Left forelimb (tissue), 1 donor: ENCODE data around the gene DGKI.
"Not testable (repeated sequence)": the region's sequence is repeated elsewhere in the genome, so short reads cannot be mapped to it uniquely, and the experiment has no call there.

Source experiments
- DNase-seq: peaks from one replicate; pipeline ENCODE4 v3.0.0-alpha.2; 2018; ENCODE audit warnings: low spot score

The DGKI gene

DNA sequence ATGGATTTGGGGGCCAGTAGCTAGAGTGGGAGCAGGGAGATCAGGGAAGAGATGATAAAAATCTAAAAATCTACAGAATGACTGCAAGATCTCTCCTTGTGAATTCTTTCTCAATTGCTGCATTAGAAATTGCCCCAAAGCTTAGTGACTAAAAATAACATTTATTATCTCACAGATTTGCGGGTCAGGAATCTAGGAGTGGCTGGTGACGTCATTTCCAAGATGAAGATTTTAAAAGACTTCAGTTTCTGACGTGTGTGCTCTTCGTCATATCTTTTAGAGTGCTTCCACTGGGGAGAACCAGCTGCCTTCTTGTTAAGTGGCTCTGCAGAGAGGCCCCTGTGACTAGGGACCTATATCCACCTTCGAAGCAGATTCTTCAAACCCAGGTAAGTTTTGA lies 112.6 kb downstream of the DGKI start:
- DNase-seq, result no peak

DNA sequence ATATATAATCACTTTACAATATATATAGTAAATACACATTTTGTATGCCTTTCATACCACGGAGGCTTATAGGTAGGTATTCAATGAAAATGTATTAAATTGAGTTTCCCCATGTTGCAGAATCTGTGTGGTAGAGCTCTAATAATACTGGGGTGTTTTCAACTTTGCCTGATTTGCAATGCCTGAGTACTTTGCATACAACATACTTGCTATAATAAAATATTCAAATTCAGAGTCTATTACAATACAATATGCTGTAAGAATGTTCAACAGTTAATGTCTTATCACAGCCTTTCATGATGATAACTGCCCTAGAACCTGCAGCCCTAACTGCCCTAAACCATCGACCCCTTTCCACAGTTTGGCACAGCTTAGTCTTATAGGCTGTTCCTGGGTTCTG lies 114.6 kb downstream of the DGKI start:
- DNase-seq, result no peak

DNA sequence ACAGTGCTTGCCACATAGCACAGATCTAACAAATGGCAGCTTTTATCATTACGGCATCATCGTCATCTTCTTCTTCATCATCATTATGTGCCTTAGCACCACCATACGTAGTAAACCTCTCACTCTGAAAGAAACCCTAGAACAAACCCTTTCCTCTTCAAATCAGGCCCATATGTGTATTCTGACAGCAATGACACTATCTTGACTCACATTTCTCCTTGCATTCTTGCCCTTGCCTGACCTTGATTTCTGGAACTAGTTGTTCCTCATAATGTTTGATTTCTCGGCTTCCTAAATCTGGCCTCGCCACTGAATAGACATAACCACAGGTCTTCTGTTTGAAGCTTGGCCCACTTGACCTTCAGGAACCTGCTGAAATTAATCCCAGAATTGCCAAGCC lies 115.3 kb downstream of the DGKI start:
- DNase-seq, result no peak

DNA sequence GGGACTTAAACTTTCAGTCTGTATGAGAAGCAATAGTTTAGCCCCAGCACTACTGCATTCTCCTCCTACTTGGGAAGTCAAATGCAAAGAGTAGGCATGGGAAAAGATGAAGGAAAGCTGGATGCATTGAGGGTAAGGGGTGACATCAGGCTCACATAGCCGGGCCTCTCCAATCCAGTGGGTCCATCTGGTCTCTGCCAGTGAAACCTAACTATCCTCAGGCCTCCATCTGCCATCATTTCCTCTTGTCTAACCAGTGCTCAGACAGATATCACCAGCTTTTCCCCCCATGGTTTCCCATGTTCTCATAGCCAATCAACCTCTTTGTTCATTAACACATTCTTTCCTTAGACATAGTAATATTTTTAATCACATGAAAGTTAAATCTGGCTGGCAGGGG lies 118.3 kb downstream of the DGKI start:
- no peak for DNase-seq

DNA sequence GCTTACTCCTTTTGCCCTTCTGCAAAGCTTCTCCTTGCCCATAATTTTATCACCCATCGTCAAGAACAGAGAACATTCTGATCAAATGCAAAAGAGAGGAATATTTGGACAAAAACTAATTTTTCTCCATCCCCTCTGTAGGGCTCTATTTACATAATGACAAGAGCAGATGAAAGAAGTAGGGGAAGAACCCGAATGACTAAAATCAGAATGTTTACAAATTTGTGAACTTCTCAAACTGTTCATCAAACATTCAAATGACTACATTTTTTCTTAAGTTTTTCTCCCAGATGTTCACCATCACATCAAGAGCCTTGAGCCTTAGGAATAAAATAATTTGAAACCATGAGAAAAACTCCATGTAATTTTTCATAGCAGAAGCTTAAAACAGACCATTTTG lies 119.4 kb downstream of the DGKI start:
- DNase-seq, result no peak

DNA sequence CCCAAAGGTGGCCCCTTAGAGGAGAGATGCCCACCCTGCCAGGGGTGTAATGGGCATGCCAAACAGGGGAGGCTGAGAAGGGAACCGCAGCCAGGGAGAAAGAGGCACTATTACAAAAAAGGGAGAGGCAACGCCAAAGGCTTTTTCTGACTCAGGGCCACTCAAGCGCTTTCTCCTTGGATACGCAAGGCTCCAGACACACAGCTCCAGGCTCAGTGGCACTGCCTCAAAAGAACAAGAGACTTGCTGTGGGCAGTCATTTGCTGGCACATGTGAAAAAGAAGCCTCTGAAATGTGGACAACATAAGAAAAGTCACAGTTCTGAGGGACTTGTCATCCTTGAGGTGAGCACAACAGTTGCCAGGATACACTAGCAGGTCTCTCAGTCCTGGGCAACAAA lies 128.4 kb downstream of the DGKI start:
- no peak for DNase-seq

DNA sequence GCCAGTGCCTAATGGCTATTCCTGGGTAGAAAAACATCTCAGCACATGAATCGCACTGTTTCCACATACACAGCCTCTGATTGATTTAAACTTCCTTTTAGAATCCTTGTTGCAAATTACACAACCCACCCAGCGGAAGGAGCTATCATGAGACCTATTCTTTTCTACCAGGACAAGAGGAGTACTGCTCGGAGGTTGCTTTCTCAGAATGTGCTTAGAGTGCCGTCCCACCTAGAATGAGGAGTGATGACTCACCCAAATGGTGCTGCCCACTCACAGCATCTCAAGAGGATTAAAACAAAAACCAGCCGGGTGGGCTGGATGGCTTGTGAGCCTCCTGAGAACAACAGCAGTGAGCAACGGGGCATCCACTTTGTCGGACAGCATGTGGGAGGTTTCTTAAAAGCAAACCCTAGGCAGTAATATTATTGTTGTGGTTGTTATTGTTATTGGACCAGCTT lies 128.9 kb downstream of the DGKI start:
- no peak for DNase-seq

DNA sequence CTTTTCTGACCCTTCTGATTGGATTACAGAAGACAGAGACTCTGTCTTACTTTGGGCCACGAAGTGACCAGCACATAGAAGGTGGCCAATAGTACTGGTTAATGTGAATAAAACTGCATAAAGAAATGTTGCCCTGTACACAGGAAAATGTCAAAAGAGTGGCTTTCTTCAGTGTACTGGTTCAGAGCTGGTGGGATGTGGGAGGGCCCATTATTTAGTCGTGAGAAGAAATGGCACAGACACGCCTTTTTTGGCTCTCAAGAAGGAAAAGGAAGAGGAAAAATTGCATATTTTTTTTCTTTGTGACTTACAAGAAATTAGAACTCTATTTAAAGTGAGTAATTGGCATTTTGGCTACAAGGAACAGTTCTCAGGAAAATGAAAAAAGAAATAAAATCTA lies 129.7 kb downstream of the DGKI start:
- no peak for DNase-seq

DNA sequence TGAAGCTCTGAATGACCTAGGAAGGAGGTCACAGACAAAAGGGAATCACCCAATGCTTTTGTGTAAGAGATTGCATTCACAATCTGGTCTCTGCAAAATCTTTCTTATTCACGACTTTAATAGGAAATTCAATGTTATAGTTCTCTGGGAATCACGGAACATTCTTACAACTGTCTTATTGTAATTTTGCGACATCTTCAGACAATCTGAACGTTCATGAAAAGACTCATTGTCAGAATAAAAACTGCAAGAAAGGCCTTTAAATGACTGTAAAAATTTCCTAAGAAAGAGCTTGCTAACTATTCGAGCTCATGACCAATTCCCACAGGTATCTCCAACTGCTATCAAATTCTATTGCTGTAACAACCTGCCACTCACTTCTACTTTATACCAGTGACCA lies 130.7 kb downstream of the DGKI start:
- DNase-seq, result no peak

DNA sequence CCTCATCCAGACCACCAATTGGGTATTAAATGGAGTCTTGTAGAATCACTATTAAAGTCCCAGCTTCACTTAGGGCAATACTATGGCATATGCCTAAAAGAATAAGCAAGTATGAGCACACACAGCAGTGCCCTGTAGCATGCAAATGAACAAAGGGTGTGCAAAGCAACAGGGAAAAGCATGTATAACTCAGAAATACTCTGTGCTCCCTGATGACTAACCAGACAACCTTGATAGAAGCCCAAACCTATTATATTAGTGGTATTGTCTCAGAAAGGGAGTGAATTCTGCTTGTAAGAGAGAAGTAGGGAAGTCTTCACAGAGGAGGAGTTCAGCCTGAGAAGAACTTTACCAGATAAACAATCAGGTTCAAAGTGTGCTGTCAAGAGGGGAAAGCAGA lies 131.2 kb downstream of the DGKI start:
- no peak for DNase-seq

DNA sequence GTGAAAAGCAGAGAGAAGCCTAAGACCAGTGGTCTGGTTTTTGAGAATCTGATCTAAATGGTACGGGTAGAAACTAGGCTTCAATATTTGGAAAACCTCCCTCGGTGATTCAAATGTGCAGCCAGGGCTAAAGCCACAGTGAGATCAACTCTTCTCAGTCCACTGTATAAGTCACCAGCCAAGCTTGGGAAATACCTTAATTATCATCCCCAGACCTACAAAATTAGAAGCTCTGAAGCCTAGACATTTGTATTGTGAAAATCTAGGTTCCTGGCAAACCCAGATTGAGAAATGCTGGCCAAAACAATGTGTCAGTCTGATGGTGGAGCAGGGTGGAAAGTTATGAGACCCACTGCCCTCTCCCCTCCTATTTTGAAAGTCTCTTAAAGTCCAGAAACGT lies 131.7 kb downstream of the DGKI start:
- no peak for DNase-seq

DNA sequence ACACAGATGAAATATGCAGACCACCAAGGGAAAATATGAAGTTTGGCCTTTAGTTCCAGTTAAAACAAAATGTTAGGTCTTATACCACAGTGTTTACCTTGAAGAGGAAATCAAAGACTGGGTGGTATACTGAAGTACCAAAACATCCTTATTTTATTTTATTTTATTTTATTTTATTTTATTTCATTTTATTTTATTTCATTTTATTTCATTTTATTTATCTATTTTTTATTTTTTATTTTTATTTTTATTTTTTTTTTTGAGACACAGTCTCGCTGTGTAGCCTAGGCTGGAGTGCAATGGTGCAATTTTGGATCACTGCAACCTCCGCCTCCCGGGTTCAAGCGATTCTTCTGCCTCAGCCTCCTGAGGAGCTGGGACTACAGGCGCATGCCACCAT lies 140.4 kb downstream of the DGKI start:
- DNase-seq, result not testable (repeated sequence)

DNA sequence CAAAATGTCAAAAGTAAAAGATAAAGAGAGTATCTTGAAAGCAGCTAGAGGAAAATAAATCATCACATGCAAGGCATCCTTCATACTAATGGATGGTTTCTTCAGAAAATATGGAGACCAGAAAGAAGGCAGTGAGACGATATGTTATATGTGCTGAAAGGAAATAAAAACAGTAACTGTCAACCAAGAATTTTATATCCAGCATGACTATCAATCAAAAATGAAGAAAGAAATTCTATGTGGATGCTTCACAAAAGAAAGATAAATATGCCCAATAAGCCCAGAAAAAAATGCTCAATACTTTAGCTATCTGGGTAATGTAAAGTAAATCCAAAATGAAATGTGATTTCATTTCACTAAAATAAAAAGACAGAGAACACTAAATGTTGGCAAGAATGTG lies 142.1 kb downstream of the DGKI start:
- DNase-seq, result no peak

DNA sequence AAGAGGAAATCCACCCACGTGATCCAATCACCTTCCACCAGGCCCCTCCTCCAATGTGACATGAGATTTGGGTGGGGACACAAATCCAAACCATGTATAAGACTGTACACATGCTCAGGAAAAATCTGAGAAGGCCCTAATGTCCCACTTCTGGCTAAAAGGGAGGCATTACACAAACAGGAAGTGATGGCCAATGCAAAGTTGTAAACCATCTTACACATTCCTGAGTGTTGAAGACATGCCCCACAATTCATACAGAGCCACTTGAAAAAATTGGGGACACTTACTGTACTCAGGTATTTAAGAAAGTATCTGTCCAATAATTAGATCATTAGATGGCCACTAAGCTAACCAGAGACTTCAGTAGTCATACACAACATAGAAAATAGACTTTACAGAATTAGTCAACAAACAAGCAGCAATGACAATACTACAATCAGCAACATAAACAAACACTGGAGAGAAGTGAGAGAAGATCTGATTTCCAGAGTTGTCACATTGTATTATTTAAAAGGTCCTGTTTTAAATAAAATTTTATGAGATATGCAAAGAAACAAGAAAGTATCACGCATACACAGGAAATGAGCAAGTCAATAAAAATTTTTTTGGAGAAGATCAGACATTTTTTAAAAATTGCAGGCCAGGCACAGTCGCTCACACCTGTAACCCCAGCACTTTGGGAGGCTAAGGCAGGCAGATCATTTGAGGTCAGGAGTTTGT lies 143.3 kb downstream of the DGKI start:
- DNase-seq, result no peak

DNA sequence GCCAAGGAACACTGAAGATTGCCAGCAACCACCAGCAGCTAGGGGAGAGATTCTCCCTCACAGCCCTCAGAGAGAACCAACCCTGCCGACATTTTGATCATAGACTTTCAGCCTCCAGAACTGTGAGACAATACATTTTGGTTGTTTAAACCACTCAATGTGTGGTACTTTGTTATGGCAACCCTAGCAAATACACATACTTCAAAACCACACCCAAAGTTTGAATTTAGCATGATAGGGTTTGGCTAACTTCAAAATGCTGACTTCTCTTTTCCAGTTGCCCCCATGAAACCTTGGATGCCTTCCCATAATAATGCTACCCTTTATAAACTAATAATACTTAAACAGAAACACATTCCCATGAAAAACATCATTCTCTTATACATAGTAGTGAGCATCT lies 149.8 kb downstream of the DGKI start:
- no peak for DNase-seq

DNA sequence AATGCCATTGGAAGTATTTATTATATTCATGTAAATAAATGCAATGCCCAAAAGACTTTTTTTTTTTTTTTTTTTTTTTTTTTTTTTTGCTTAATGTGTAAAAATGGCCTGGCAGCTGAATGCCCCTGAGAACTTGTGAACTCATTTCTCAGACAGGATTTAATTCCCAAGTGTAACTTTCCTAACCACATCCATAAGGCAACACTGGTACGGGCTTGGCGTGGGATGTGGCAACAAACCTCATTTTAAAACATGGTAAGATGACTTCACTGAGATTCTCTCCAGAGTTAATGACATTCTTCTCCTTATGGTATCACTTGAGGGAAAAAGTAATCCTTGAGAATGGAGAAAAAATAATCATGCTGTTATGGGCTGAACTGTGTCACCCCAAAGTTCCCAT lies 150.4 kb downstream of the DGKI start:
- DNase-seq, result no peak

DNA sequence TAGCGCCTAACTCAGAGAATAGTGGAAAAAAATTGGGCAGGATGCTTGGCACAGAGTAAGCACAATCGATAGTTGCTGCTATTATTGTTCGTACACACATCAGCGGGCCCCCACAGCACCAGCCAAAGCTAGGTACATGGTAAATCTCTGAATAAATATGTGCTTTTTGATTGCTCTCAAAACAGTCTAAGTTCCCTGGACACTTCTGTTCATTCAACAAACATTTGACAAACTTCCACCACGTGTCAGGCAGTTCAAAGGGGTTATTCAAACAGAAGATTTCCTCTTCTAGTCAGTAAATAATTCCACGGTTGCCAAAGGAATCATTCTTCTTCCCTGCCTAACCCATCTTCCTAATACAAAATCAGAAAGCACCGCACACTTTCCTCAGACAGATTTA lies 150.8 kb downstream of the DGKI start:
- DNase-seq, result no peak

DNA sequence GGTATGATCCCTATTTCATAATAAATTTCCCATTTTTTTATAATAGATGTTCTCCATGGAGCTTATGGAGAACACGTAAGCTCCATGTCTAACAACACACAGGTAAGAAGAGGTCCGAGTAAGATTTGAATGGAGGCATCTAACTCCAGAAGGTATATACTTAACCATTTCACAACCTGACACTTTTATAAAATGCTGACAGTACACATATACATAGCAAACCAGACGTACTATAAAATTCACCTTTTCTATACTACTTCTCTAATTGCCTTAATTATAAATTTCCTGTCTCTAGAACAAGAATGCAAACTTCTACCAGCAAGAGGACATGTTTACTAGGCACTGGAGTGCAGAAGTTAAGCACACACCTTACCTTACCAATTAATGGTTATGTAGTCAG lies 151.3 kb downstream of the DGKI start:
- DNase-seq, result no peak

DNA sequence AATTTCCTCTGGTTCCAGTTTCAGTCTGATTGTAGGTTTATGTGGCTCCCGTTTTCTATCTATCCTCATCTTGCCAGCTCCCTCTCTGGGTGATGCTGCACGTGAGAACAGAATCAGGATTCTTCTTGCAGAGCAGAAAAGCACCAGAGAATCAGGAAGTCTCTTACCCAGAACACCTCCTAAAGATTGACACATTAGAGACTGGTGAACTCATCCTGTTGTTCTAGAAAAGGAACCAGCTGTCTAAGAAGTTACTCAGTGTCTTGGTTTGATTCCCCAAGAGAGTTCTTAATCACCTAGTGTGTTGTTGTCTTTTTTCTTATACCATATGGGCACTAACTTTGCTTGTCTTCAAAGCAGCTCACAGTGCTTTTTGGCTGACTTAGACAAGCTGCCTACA lies 152.4 kb downstream of the DGKI start:
- no peak for DNase-seq

DNA sequence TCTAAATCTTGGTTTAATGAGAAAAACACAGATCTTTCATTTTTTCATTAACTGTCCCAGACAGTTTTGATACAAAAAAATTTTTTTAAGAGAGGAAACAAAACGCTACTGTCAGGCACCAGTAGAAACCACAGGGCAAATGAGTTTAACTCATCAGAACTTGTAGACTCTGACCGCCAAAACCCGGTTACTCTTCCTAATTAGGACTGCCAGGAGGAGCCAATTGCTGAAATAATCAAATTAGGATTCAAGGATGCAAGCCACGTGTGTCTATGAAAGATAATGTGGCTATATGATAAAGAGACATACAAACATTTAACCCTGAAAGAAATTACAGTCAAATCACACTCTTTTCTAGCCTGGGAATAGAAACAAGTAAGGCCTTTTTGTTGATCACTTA lies 154.4 kb downstream of the DGKI start:
- DNase-seq, result no peak

DNA sequence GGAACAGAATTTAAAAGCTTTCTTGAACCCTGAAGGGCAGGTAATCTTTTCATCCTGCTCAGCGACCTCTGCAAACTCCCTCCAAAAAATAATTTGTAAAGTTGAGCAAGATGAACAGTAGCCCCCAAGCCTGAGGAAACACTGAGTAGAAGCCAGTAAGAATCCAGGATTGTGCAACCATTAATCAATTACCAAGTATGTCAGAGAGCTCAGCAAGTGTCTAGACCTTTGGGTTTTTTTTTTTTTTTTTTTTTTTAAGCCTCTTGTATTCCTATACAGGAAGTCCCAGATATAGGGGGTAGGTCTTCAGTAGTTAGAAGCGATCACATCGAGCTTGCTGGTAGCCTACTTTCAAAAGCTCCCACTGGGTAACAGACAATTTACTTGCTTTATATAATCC lies 155.2 kb downstream of the DGKI start:
- no peak for DNase-seq

DNA sequence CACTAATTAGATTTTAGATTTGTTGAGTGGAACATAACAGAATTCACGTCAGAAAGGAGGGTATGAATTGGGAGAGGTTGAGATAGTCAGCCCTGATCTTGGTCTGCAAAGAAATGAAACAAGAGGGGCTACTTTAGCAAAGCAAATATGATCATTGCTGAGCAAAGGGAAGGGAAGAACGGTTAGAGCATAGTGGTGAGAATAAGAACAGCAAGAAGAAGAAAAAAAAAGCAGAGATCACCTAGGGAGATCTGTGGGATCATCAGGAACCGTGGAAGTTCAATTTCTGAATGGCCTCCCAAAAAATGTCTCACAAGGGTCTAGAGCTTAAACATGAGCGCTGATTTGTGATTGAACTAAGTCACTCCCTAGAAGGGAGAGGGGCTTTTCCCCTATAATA lies 156.1 kb downstream of the DGKI start:
- no peak for DNase-seq

DNA sequence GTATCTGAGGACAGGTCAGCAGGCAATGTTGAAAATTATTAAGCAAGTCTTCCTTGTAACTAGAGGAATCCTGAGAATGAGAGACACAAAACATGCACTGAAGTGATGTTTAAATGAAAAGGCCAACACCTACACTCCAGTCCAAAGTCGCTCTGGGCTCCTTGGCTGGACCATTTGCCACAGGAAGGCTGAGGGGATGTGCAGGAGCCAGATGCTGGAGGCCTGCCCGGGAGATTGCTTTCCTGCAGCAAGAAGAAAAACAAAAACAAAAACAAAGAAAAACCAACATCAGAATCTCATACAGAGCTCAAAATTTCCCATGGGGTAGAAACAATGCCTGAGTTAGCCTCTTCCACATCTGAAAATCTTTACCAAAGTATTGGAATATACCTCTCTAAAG lies 157.0 kb downstream of the DGKI start:
- no peak for DNase-seq

DNA sequence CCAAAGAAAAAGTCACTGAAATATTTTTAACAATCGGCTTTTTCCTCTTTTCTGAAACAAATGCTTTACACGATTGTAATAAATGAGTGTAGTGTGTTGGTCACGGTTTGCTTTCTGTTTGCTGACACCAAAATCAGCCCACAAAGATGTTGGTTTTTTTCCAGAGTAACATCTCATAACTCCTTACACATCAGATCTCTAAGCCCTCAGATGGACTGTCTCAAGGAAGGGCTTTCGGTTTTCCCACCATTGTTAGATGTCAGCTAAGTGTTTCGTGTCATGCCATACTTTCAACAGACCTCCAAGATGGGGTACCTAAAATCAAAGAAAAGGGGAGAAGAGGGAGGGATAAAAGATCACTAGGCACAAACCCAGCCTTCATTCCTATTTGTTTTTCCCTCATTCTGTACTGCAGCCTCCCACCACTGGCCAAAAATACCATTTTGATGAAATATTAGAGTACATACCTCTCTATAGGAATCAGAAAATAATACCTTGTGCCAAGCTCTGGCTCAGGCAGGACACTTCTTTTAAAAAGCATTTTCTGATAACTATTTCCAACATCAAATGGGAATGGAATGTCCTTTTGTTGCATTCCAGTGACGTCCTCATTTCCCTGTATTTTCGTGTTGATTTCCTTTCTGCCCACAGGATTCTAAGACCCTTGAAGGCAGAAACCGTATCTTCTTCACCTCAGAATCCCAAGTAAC lies 159.1 kb downstream of the DGKI start:
- DNase-seq, result no peak
